ENCODE data around the gene DIP2C. TPM values are rescaled to one million over a fixed set of nuclear protein-coding genes. Genes with fewer than 3 reads are reported as not detected.

The DIP2C gene
- total RNA-seq, 4 donors from 2014 or later = 10.5 to 40.5 (median 19.5) TPM

DNA sequence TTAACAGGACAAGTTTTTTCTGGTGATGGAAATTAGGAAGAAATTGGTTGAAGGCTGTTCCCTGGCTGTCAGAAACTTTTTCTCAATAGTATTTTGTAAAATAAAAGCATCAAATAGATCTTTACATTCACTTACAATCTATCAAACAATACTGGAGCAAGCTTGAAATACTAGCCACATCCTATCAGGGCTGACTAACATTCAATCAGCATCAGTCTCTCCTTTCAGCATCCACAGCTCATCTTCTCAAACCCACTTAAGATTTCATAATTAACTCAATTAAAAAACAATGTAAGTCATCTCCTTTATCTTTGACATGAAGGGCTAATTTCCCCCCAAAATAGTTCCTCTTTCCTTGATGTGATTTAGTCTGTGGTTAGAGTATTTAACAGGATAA, 80.2 kb downstream of the DIP2C start:
- H3K9me3 ChIP-seq = no peaks in the 10 kb centered on the region
- intact Hi-C loops (cut with DNase I; ENCODE audit: low total_unique reads) = no loop called here
- no peak overlapping the region for H3K27ac ChIP-seq
- TF ChIP-seq POLR2A (IDR thresholded peaks at IDR 0.05) = no peak
- TF ChIP-seq, protein P1, sequence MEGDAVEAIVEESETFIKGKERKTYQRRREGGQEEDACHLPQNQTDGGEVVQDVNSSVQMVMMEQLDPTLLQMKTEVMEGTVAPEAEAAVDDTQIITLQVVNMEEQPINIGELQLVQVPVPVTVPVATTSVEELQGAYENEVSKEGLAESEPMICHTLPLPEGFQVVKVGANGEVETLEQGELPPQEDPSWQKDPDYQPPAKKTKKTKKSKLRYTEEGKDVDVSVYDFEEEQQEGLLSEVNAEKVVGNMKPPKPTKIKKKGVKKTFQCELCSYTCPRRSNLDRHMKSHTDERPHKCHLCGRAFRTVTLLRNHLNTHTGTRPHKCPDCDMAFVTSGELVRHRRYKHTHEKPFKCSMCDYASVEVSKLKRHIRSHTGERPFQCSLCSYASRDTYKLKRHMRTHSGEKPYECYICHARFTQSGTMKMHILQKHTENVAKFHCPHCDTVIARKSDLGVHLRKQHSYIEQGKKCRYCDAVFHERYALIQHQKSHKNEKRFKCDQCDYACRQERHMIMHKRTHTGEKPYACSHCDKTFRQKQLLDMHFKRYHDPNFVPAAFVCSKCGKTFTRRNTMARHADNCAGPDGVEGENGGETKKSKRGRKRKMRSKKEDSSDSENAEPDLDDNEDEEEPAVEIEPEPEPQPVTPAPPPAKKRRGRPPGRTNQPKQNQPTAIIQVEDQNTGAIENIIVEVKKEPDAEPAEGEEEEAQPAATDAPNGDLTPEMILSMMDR (IDR thresholded peaks at IDR 0.05) = no peak
- no peaks in the 10 kb centered on the region for H3K4me1 ChIP-seq
- H3K4me3 ChIP-seq = no peak overlapping the region
- no peaks in the 10 kb centered on the region for H3K36me3 ChIP-seq
- H3K27me3 ChIP-seq = no peaks in the 10 kb centered on the region
- no peak for DNase-seq

DNA sequence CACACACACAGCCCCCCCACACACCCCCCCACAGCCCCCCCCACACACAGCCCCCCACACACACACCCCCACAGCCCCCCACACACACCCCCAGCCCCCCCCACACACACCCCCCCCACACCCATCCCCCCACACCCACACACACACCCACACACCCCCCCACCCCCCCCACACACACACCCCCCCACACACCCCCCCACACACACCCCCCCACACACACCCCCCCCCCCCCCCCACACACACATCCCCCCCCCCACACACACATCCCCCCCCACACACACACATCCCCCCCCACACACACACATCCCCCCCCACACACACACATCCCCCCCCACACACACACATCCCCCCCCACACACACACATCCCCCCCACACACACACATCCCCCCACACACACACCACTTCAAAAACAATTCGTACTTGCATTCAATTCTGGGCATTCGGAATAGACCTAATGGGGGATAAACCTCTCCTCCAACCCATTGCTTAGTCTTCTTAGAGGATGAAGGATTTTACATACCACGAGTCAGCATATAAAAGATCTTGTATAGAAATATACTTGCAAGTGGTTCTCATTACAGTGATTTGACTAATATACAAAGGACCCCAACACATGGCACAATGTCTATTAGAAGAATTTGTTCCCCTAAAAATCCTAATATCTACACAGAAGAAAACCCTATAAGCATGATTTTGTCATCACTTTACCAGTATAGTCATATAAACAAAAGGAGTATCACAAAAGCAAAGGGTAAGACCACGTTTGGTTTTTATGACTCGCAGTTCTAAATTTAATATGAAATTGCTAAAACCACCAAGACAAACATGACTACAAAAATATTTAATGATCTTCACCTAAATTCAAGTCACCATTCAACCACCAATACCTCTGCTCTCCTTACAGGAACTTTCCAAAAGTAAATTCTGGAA, 80.9 kb downstream of the DIP2C start:
- H3K9me3 ChIP-seq = no peaks in the 10 kb centered on the region
- H3K27me3 ChIP-seq = no peaks in the 10 kb centered on the region
- no peaks in the 10 kb centered on the region for H3K4me1 ChIP-seq
- no peak for TF ChIP-seq POLR2A (IDR thresholded peaks at IDR 0.05)
- TF ChIP-seq, protein P1 (IDR thresholded peaks at IDR 0.05) = no peak
- no peak for DNase-seq
- H3K27ac ChIP-seq = no peak overlapping the region
- H3K4me3 ChIP-seq = no peak overlapping the region
- intact Hi-C loops (cut with DNase I; ENCODE audit: low total_unique reads) = no loop called here
- H3K36me3 ChIP-seq = no peaks in the 10 kb centered on the region

DNA sequence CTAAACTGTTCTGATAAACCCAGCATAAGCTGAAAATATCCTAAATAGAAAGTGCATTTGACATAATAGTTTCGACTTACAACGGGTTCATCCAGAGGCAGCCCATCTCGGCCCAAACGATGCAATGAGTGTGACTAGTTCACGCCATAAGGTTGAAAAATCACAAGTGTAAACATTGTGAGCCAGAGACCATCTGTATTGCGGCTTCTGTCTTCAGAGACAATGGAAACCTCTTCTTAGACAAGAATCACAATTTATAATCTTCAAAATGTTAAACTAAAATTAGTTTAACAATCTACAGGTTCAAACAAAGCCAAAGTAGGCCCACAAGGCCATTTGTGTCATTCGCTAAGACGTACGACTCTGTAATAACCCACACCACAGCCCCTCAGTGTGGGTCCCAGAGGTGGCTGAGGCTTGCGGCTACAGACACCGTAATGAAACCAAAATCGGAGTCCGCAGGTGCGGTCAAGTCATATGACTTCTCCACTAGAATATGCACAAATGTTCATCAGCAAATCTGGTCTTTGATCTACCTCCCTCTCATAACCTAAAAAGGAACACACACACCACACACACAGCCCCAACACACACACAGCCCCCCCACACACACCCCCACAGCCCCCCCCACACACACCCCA, 81.8 kb downstream of the DIP2C start:
- Histone ChIP-seq H3K4me1 (no peaks in the 10 kb centered on the region), H3K27ac (no peak overlapping the region), H3K4me3 (no peak overlapping the region), H3K36me3 (no peaks in the 10 kb centered on the region), H3K27me3 (no peaks in the 10 kb centered on the region), H3K9me3 (no peaks in the 10 kb centered on the region)
- intact Hi-C loops (cut with DNase I; ENCODE audit: low total_unique reads) = no loop called here
- TF ChIP-seq, protein P1 (IDR thresholded peaks at IDR 0.05) = no peak
- TF ChIP-seq POLR2A (IDR thresholded peaks at IDR 0.05) = no peak
- DNase-seq = no peak

DNA sequence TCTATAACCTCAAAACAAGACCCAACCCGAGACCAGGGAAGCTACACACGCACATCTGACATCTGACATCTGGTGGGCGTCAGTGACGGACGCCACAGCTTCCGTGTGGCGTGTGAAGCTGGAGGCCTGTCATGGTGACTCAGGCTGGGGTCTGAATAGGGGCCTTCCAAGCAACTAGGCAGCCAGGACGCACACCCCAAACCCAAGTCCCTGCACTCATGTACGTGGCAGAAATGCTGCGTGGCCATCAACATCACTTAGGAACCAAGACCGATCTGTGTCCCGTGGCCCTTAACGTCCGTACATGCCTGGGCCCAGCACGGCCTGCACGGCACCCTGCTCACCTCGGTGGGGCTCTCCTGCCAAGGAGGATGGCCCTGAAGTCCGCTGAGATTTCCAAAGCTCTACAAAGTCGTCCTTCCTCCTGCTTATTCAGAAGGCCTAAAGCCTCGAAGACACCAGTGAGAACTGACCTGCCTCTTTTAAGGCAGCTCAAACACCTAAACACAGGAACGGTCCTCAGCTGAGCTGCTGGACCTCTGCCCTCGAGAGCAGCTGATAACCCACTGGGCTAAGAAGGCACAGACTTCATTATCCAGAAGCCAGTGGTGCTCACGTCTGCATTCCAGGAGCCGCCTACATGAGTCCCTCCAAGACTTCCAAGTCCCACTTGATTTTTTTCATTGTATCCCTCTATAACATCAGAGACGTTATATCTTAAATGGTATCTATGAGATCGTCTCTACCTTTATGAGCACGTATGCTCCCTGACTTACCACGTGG, 82.5 kb downstream of the DIP2C start:
- no peak overlapping the region for H3K4me3 ChIP-seq
- H3K27ac ChIP-seq = no peak overlapping the region
- H3K36me3 ChIP-seq = no peaks in the 10 kb centered on the region
- H3K27me3 ChIP-seq = no peaks in the 10 kb centered on the region
- no peak for DNase-seq
- no peaks in the 10 kb centered on the region for H3K9me3 ChIP-seq
- intact Hi-C loops (cut with DNase I; ENCODE audit: low total_unique reads) = no loop called here
- TF ChIP-seq, protein P1 (IDR thresholded peaks at IDR 0.05) = no peak
- TF ChIP-seq POLR2A (IDR thresholded peaks at IDR 0.05) = no peak
- H3K4me1 ChIP-seq = no peaks in the 10 kb centered on the region
